Measurements from ENCODE around the gene PLEKHH3.
"Not testable (repeated sequence)": the region's sequence is repeated elsewhere in the genome, so short reads cannot be mapped to it uniquely, and the experiment has no call there.

The PLEKHH3 gene

GRCh38 chr17:42629411-42630009 is 47.3 kb downstream of the PLEKHH3 start:
- DNase-seq (ENCODE audit: low read depth) = no peak

- DNase-seq (ENCODE audit: low read depth) = not testable (repeated sequence)
These were observed 49.6 kb downstream of the PLEKHH3 start for GRCh38 chr17:42627032-42627764.

DNA sequence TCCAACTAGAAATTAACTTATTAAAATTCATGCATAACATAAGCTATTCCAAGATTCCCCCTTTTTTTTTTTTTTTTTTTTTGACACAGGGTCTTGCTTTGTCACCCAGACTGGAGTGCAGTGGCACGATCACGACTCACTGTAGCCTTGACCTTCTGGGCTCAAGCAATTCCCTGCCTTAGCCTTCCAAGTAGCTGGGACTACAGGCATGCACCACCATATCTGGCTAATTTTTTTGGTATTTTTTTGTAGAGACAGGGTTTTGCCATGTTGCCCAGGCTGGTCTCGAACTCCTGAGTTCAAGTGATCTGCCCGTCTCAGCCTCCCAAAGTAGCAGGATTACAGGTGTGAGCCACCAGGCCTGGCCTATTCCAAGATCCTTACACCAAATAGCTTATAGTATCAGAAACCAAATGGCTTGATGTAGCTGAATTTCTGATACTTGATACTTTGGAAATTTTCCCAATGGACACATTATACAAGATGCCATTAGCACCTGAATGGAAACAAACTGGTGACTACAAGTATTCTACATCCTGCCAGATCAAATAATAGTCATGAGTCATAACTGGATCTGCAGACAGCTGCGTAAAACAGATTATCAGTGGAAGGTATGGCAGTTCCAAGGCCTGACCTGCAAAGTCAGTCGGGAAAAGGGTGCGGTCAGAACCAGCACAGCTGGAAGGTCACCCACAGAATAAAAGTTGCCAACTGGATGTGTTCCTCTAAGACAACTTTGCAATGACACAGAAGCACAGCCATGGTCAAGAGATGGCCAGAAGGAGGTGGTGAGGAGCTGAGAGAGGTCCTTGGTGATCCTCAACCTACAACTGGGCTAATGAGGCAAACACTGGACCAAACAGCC is 52.8 kb downstream of the PLEKHH3 start:
- no peak for DNase-seq (ENCODE audit: low read depth)

DNA sequence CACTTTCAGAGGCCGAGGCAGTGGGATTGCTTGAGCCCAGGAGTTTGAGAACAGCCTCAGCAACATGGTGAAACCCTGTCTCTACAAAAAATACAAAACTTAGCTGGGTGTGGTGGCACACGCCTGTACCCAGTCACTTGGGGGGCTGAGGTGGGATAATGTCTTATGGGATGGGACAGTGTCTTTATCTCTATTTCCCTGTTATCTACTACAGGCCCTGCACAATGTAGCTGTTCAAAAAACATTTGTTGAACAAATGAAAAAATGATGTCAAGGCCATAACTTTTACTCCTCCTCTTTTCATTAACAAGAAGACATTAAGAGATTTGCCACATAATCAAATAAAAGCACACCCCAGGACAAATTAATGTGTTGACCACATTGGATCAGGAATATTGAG is 53.5 kb downstream of the PLEKHH3 start:
- no peak for DNase-seq (ENCODE audit: low read depth)

GRCh38 chr17:42621987-42622386 is 54.8 kb downstream of the PLEKHH3 start:
- not testable (repeated sequence) for DNase-seq (ENCODE audit: low read depth)

- DNase-seq (ENCODE audit: low read depth) = no peak
These were observed 58.2 kb downstream of the PLEKHH3 start for GRCh38 chr17:42618442-42619150.

GRCh38 chr17:42617956-42618431 is 58.8 kb downstream of the PLEKHH3 start:
- DNase-seq (ENCODE audit: low read depth) = no peak
